Measurements from ENCODE around the gene TRAF5. TPM values are rescaled to one million over a fixed set of nuclear protein-coding genes. Genes with fewer than 3 reads are reported as not detected.

The TRAF5 gene
- total and polyA plus RNA-seq, 4 donors = 0.68 to 3.3 (median 1.6) TPM

- no peaks in the 10 kb centered on the region for H3K27me3 ChIP-seq (ENCODE audit: control insufficient read depth in 4 of 4, insufficient read depth in 4 of 4, low read length in 3 of 4)
- no peaks in the 10 kb centered on the region for H3K36me3 ChIP-seq (ENCODE audit: control insufficient read depth in 4 of 4, insufficient read depth in 3 of 4, low read depth in 1 of 4, low read length in 3 of 4)
- no peaks in the 10 kb centered on the region for H3K4me1 ChIP-seq (ENCODE audit: control insufficient read depth in 4 of 4, insufficient read depth in 4 of 4, low read length in 3 of 4)
- no peak overlapping the region for H3K9ac ChIP-seq (ENCODE audit: low read depth in 1 of 2, low read length in 2 of 2)
- WGBS = 83% methylated on average over 4 of the region's 4 CpGs
- no peak overlapping the region for H3K27ac ChIP-seq (ENCODE audit: low read depth in 1 of 2, low read length in 2 of 2)
- no peak overlapping the region for H3K4me3 ChIP-seq (ENCODE audit: low read depth in 1 of 3, low read length in 3 of 3)
- no peak for DNase-seq (ENCODE audit: low spot score)
- TF ChIP-seq EGR1 (IDR thresholded peaks at IDR 0.05; ENCODE audit: low read depth in 2 of 2) = no peak
- TF ChIP-seq REST (IDR thresholded peaks at IDR 0.05) = no peak
- no peak for TF ChIP-seq HNF4G (IDR thresholded peaks at IDR 0.05)
- no peak for TF ChIP-seq RXRA (IDR thresholded peaks at IDR 0.05)
- TF ChIP-seq JUND (IDR thresholded peaks at IDR 0.05) = no peak
- TF ChIP-seq NR2F2 (IDR thresholded peaks at IDR 0.05) = no peak
- no peak for TF ChIP-seq FOXA1 (IDR thresholded peaks at IDR 0.05)
- TF ChIP-seq MAX (IDR thresholded peaks at IDR 0.05) = no peak
- no peak for TF ChIP-seq GABPA (IDR thresholded peaks at IDR 0.05 in 1 of 2, conservative IDR thresholded peaks at IDR 0.05 in 1 of 2)
- TF ChIP-seq HNF4A (conservative IDR thresholded peaks at IDR 0.05) = no peak
- TF ChIP-seq RAD21 (IDR thresholded peaks at IDR 0.05) = no peak
- TF ChIP-seq CTCF (IDR thresholded peaks at IDR 0.05; ENCODE audit: low read depth, low read length, missing input control) = no peak
- TF ChIP-seq FOXA2 (IDR thresholded peaks at IDR 0.05) = no peak
- no peak for TF ChIP-seq TAF1 (conservative IDR thresholded peaks at IDR 0.05)
- no peak for TF ChIP-seq YY1 (IDR thresholded peaks at IDR 0.05)
- H3K9me3 ChIP-seq (ENCODE audit: control insufficient read depth in 4 of 4, low read length in 3 of 4) = no peaks in the 10 kb centered on the region
Observed at GRCh38 chr1:211334986-211335385, 8.4 kb downstream of the TRAF5 start.

GRCh38 chr1:211335522-211336157 is 9.0 kb downstream of the TRAF5 start:
- H3K9ac ChIP-seq (ENCODE audit: low read depth in 1 of 2, low read length in 2 of 2) = no peak overlapping the region
- DNase-seq (ENCODE audit: low spot score) = no peak
- H3K4me1 ChIP-seq (ENCODE audit: control insufficient read depth in 4 of 4, insufficient read depth in 4 of 4, low read length in 3 of 4) = no peaks in the 10 kb centered on the region
- H3K36me3 ChIP-seq (ENCODE audit: control insufficient read depth in 4 of 4, insufficient read depth in 3 of 4, low read depth in 1 of 4, low read length in 3 of 4) = no peaks in the 10 kb centered on the region
- H3K4me3 ChIP-seq (ENCODE audit: low read depth in 1 of 3, low read length in 3 of 3) = no peak overlapping the region
- WGBS = 66% methylated on average over 3 of the region's 3 CpGs
- H3K27ac ChIP-seq (ENCODE audit: low read depth in 1 of 2, low read length in 2 of 2) = no peak overlapping the region
- H3K9me3 ChIP-seq (ENCODE audit: control insufficient read depth in 4 of 4, low read length in 3 of 4) = no peaks in the 10 kb centered on the region
- H3K27me3 ChIP-seq (ENCODE audit: control insufficient read depth in 4 of 4, insufficient read depth in 4 of 4, low read length in 3 of 4) = no peaks in the 10 kb centered on the region
- no peak for TF ChIP-seq ZBTB33 (IDR thresholded peaks at IDR 0.05)
- TF ChIP-seq YY1 (IDR thresholded peaks at IDR 0.05) = no peak
- no peak for TF ChIP-seq TAF1 (conservative IDR thresholded peaks at IDR 0.05)
- no peak for TF ChIP-seq REST (IDR thresholded peaks at IDR 0.05)
- no peak for TF ChIP-seq RXRA (IDR thresholded peaks at IDR 0.05)
- no peak for TF ChIP-seq ATF3 (IDR thresholded peaks at IDR 0.05)
- TF ChIP-seq GABPA (IDR thresholded peaks at IDR 0.05 in 1 of 2, conservative IDR thresholded peaks at IDR 0.05 in 1 of 2) = no peak
- TF ChIP-seq HNF4G (IDR thresholded peaks at IDR 0.05) = no peak
- TF ChIP-seq MAX (IDR thresholded peaks at IDR 0.05) = no peak
- TF ChIP-seq HNF4A (conservative IDR thresholded peaks at IDR 0.05) = no peak
- TF ChIP-seq EGR1 (IDR thresholded peaks at IDR 0.05; ENCODE audit: low read depth in 2 of 2) = no peak
- TF ChIP-seq NR2F2 (IDR thresholded peaks at IDR 0.05) = no peak
